Right lobe of liver (tissue), 6 donors: ENCODE measurements around the gene PAQR7. TPM values are rescaled to one million over a fixed set of nuclear protein-coding genes. Genes with fewer than 3 reads are reported as not detected.

Source experiments
- ATAC-seq, 4 donors: fragments of 200-7000 bp; cut with Tn5 transposase; one replicate each; pipeline ENCODE4 v1.9.1; 2020; ENCODE audit warnings: mild to moderate bottlenecking in 4 of 4, moderate library complexity in 4 of 4
- DNase-seq, 3 donors: peaks; one replicate each; pipeline ENCODE4 v3.0.0-alpha.2; 2020
- H3K27ac ChIP-seq, 3 donors: fragments of 200-600 bp; one replicate each; pipeline ENCODE4 v1.8.0; 2022
- H3K27me3 ChIP-seq, 2 donors: fragments of 200-600 bp; one replicate each; pipeline ENCODE4 v1.8.0; 2022
- H3K36me3 ChIP-seq, 4 donors: fragments of 200-600 bp; sonication (generic) in 1 of 4; one replicate each; pipeline versions ENCODE4 v1.5.1 to v1.8.0; 2017 to 2022; ENCODE audit warnings: control low read depth in 1 of 4
- H3K4me1 ChIP-seq, 4 donors: fragments of 200-600 bp; sonication (generic) in 1 of 4; one replicate each; pipeline versions ENCODE4 v1.5.1 to v1.8.0; 2017 to 2022; ENCODE audit warnings: control low read depth in 1 of 4
- H3K4me3 ChIP-seq, 3 donors: fragments of 200-600 bp; one replicate each; pipeline ENCODE4 v1.8.0; 2022
- H3K9me3 ChIP-seq, 4 donors: fragments of 200-600 bp; sonication (generic) in 1 of 4; one replicate each; pipeline versions ENCODE4 v1.5.1 to v1.8.0; 2017 to 2022; ENCODE audit warnings: control low read depth in 1 of 4
- POLR2A ChIP-seq: fragments of 450-650 bp; IDR thresholded peaks from one replicate; pipeline ENCODE4 v1.6.1; 2017; ENCODE audit warnings: antibody characterized with exemption, mild to moderate bottlenecking
- WGBS: methylation state at CpG from one replicate; pipeline ENCODE4 v1.1.6; 2018; ENCODE audit warnings: low coverage, low lambda C conversion rate; ENCODE audit not compliant: insufficient coverage; ENCODE audit errors: missing lambda C conversion rate; 5-methylcytosine and 5-hydroxymethylcytosine counted together
- intact Hi-C, 2 donors: fragments of 100-400 bp; cut with DNase I; formaldehyde crosslinking; loops; one replicate each; pipeline versions ENCODE4 v1.11.2 to v1.14.1; 2022
- total RNA-seq, 6 experiments: library from RNA; depleted of rRNA in 2 of 6; stranded (reverse); fragments of >200 nt in 2 of 6; fragmentation: NEBNext Ultra II Directional in 3 of 6; extraction: Animal tissue kit (Norgen Biotek cat#: 25700) in 3 of 6; gene quantifications; one replicate each; pipeline versions ENCODE4 v1.1.0 to v1.2.4, GENCODE V29; 2016 to 2023
- TF ChIP-seq, protein P1 (sequence below), 4 donors: fragments of 200-600 bp in 3 of 4; fragments of 450-650 bp in 1 of 4; IDR thresholded peaks; one replicate each; pipeline versions ENCODE4 v1.5.1 to v1.8.0; 2016 to 2022; ENCODE audit warnings: antibody characterized with exemption in 4 of 4, mild to moderate bottlenecking in 2 of 4
- donor health status: DM: no; HTN: yes; CAD: no.
- donor health status: DM: no; HTN: no; CAD: no.
- donor health status: DM: no; HTN: no; CAD: no.
- donor health status: DM: no; HTN: yes; CAD: no.
- donor health status: DM: no; HTN: yes; CAD: no.

The PAQR7 gene
- total RNA-seq, 6 experiments from 2014 or later: 0.74 to 4.8 (median 2.4) TPM

DNA sequence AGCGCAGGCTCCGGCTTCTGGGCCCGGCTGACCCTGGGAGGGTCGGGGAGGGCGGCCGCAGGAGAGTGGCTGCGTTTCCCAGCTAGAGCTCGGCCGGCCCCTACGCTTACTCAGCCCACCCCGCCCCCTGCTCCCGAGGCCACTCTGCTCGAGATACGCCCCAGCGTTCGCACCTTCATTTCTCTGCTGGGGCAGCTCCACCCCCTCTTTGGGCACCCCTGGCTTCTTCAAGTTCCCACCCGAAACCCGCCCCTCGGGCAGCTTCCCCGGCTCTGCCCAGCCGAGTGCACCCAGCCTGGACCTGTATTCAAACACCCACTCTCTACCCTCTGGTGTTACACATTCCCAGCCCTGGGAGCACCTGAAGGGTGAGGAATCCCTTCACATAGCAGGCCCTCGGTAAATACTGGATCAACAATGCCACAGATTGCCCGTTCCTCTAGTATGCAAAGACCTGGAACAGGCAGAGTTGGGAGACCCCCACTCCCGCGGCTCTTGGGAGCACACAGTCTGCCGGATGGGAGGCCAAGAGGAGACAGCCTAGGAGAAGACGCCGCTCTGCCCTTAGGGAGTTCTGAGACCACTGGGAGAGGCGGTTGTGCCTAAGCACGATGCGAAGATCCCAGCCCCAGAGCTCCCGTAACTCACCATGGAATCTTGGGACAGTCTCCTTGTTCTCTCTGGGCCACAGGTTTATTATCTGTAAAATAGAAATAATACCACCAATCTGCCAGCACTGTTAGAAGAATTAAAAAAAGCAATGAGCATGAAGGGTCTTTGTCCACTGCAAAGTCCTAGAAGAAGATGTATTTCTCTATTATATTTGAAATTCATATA is 566 bp upstream of the PAQR7 start:
- H3K27ac ChIP-seq: peak overlapping the region; percentile 66 to 70 (median 67)
- DNase-seq: peak in 1 of 3 donors; percentile 58

DNA sequence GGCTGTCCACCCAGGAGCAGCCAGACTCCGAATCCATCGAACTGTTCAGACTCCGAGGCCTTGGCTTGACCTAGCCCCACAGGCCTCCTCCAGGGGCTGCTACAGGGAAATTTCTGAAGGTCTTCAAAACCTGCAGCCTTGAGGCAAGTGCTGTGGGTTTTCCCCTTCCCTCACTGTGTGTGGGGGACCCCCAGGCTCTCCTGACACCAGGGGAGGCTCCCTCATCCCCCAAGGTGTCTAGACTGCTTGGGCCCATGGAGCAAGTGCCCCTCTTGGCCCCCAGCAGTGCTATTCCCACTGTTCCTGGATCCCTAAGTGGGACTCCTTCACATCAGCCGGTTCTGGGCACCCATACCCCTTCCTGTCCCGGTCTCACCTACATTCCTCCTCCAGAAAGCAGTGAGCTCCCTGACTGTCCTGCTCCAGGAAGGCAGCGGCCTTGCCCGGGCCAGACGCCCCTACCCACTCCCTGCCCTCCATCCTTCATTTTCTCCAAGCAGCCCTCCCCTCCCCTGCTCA is 814 bp downstream of the PAQR7 start:
- DNase-seq (no peak), ATAC-seq (no peak)
- Histone ChIP-seq H3K27me3 (no peaks in the 10 kb centered on the region), H3K9me3 (no peaks in the 10 kb centered on the region), H3K4me3 (peak overlapping the region; percentile 55 to 61 (median 59)), H3K27ac (peak overlapping the region; percentile 66 to 70 (median 67)), H3K36me3 (no peaks in the 10 kb centered on the region), H3K4me1 (peaks cover 0 to 59% (median 25%) of the 10 kb centered on the region in 4 donors)
- WGBS: 6% methylated on average over 3 of the region's 8 CpGs
- intact Hi-C loops: no loop called here
- no peak for TF ChIP-seq POLR2A
- TF ChIP-seq, protein P1, sequence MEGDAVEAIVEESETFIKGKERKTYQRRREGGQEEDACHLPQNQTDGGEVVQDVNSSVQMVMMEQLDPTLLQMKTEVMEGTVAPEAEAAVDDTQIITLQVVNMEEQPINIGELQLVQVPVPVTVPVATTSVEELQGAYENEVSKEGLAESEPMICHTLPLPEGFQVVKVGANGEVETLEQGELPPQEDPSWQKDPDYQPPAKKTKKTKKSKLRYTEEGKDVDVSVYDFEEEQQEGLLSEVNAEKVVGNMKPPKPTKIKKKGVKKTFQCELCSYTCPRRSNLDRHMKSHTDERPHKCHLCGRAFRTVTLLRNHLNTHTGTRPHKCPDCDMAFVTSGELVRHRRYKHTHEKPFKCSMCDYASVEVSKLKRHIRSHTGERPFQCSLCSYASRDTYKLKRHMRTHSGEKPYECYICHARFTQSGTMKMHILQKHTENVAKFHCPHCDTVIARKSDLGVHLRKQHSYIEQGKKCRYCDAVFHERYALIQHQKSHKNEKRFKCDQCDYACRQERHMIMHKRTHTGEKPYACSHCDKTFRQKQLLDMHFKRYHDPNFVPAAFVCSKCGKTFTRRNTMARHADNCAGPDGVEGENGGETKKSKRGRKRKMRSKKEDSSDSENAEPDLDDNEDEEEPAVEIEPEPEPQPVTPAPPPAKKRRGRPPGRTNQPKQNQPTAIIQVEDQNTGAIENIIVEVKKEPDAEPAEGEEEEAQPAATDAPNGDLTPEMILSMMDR (IDR thresholded peaks at IDR 0.05): no peak

More for the DNA sequence above, 566 bp upstream of the PAQR7 start:
- intact Hi-C loops: no loop called here
- no peaks in the 10 kb centered on the region for H3K36me3 ChIP-seq
- peak in 1 of 4 donors; percentile 14 for ATAC-seq
- H3K4me1 ChIP-seq: peaks cover 0 to 51% (median 22%) of the 10 kb centered on the region in 4 donors
- TF ChIP-seq, protein P1 (IDR thresholded peaks at IDR 0.05): no peak
- no peak for TF ChIP-seq POLR2A
- peak overlapping the region; percentile 55 to 61 (median 59) for H3K4me3 ChIP-seq
- WGBS: 53% methylated on average over 10 of the region's 32 CpGs
- no peaks in the 10 kb centered on the region for H3K9me3 ChIP-seq
- H3K27me3 ChIP-seq: no peaks in the 10 kb centered on the region

GRCh38 chr1:25874209-25874608 is 1.3 kb downstream of the PAQR7 start:
- Histone ChIP-seq H3K27ac (no peak overlapping the region), H3K27me3 (no peaks in the 10 kb centered on the region), H3K4me3 (no peak overlapping the region), H3K4me1 (peaks cover 0 to 60% (median 25%) of the 10 kb centered on the region in 4 donors), H3K36me3 (no peaks in the 10 kb centered on the region), H3K9me3 (no peaks in the 10 kb centered on the region)
- whole genome bisulfite sequencing: 91% methylated on average over 3 of the region's 3 CpGs
- no peak for DNase-seq
- ATAC-seq: no peak
- intact Hi-C loops: no loop called here
- TF ChIP-seq POLR2A: no peak
- TF ChIP-seq, protein P1 (IDR thresholded peaks at IDR 0.05): no peak

- peaks cover 0 to 68% (median 27%) of the 10 kb centered on the region in 4 donors for H3K4me1 ChIP-seq
- 17% methylated on average over 2 of the region's 3 CpGs for WGBS
- no peak for TF ChIP-seq POLR2A
- TF ChIP-seq, protein P1 (IDR thresholded peaks at IDR 0.05): peak in 3 of 4 donors; percentile 15 to 31 (median 20)
- intact Hi-C loops: no loop called here
- peak overlapping the region in 2 of 3 donors; percentile 65 to 84 for H3K27ac ChIP-seq
- H3K4me3 ChIP-seq: no peak overlapping the region
- no peaks in the 10 kb centered on the region for H3K27me3 ChIP-seq
- ATAC-seq: peak; percentile 77 to 89 (median 80)
- DNase-seq: peak; percentile 83 to 98 (median 95)
- no peaks in the 10 kb centered on the region for H3K36me3 ChIP-seq
- no peaks in the 10 kb centered on the region for H3K9me3 ChIP-seq
Measured at GRCh38 chr1:25873120-25873519, 2.4 kb downstream of the PAQR7 start.
